HEK293T (cell line): ENCODE measurements around the gene ZNF699.

ENCODE experiments used
- CTCF ChIA-PET: fragments of 350-600 bp; formaldehyde crosslinking; extraction: SDS; loops from one replicate; lab custom pipeline; 2021; ENCODE audit warnings: antibody characterized with exemption, inconsistent platforms; lab: Yijun Ruan, JAX
- POLR2A ChIA-PET: fragments of 350-600 bp; formaldehyde crosslinking; extraction: SDS; loops from one replicate; lab custom pipeline; 2020; ENCODE audit warnings: antibody characterized with exemption, inconsistent platforms; lab: Yijun Ruan, JAX
- DNase-seq: peaks from one replicate; pipeline ENCODE4 v3.0.0; 2012; ENCODE audit warnings: mixed read lengths; ENCODE audit errors: extremely low spot score
- ARNT ChIP-seq: fragments of 450-650 bp; IDR thresholded peaks from 2 replicates; pipeline ENCODE4 v1.6.1; 2017; ENCODE audit warnings: mild to moderate bottlenecking
- BHLHE40 ChIP-seq: fragments of 450-650 bp; IDR thresholded peaks from 2 replicates; pipeline ENCODE4 v1.6.1; 2016; ENCODE audit warnings: mild to moderate bottlenecking, moderate library complexity, borderline replicate concordance
- CTBP1 ChIP-seq: fragments of 450-650 bp; IDR thresholded peaks from 2 replicates; pipeline ENCODE4 v1.6.1; 2016; ENCODE audit warnings: borderline replicate concordance
- ELF4 ChIP-seq: fragments of 450-650 bp; IDR thresholded peaks from 2 replicates; pipeline ENCODE4 v1.6.1; 2017; ENCODE audit warnings: antibody characterized with exemption
- FOXA1 ChIP-seq: fragments of 450-650 bp; IDR thresholded peaks from 2 replicates; pipeline ENCODE4 v1.6.1; 2016; ENCODE audit warnings: mild to moderate bottlenecking
- FOXK2 ChIP-seq: fragments of 450-650 bp; IDR thresholded peaks from 2 replicates; pipeline ENCODE4 v1.6.1; 2016; ENCODE audit warnings: mild to moderate bottlenecking
- FOXM1 ChIP-seq: fragments of 450-650 bp; IDR thresholded peaks from 2 replicates; pipeline ENCODE4 v1.6.1; 2017; ENCODE audit warnings: mild to moderate bottlenecking, borderline replicate concordance
- HDGF ChIP-seq: fragments of 450-650 bp; IDR thresholded peaks from 2 replicates; pipeline ENCODE4 v1.6.1; 2017; ENCODE audit warnings: antibody characterized with exemption, borderline replicate concordance
- L3MBTL2 ChIP-seq: fragments of 450-650 bp; conservative IDR thresholded peaks from 2 replicates; pipeline ENCODE4 v1.6.1; 2016; ENCODE audit warnings: mild to moderate bottlenecking
- LEF1 ChIP-seq: fragments of 450-650 bp; IDR thresholded peaks from 2 replicates; pipeline ENCODE4 v1.6.1; 2017; ENCODE audit warnings: mild to moderate bottlenecking, borderline replicate concordance
- NFRKB ChIP-seq: fragments of 450-650 bp; IDR thresholded peaks from 2 replicates; pipeline ENCODE4 v1.6.1; 2016; ENCODE audit warnings: mild to moderate bottlenecking, moderate library complexity
- SP1 ChIP-seq: fragments of 450-650 bp; IDR thresholded peaks from 2 replicates; pipeline ENCODE4 v1.6.1; 2017
- SUZ12 ChIP-seq: fragments of 450-650 bp; IDR thresholded peaks from 2 replicates; pipeline ENCODE4 v1.6.1; 2016; ENCODE audit warnings: mild to moderate bottlenecking
- TARDBP ChIP-seq: fragments of 450-650 bp; IDR thresholded peaks from 2 replicates; pipeline ENCODE4 v1.6.1; 2016
- ZNF384 ChIP-seq: fragments of 450-650 bp; IDR thresholded peaks from 2 replicates; pipeline ENCODE4 v1.6.1; 2016
- TF ChIP-seq, protein P1 (sequence below): fragments of 450-650 bp; IDR thresholded peaks from 2 replicates; pipeline ENCODE4 v1.6.1; 2016

ZNF699 gene

GRCh38 chr19:9321338-9321737, 11.7 kb upstream of the ZNF699 start:
- CTCF ChIA-PET = no interaction called here
- POLR2A ChIA-PET = no interaction called here
- TF ChIP-seq CTBP1 (no peak), ARNT (no peak), TARDBP (no peak), FOXM1 (no peak)
- TF ChIP-seq, protein P1, sequence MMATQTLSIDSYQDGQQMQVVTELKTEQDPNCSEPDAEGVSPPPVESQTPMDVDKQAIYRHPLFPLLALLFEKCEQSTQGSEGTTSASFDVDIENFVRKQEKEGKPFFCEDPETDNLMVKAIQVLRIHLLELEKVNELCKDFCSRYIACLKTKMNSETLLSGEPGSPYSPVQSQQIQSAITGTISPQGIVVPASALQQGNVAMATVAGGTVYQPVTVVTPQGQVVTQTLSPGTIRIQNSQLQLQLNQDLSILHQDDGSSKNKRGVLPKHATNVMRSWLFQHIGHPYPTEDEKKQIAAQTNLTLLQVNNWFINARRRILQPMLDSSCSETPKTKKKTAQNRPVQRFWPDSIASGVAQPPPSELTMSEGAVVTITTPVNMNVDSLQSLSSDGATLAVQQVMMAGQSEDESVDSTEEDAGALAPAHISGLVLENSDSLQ = no peak
- DNase-seq = no peak

DNA sequence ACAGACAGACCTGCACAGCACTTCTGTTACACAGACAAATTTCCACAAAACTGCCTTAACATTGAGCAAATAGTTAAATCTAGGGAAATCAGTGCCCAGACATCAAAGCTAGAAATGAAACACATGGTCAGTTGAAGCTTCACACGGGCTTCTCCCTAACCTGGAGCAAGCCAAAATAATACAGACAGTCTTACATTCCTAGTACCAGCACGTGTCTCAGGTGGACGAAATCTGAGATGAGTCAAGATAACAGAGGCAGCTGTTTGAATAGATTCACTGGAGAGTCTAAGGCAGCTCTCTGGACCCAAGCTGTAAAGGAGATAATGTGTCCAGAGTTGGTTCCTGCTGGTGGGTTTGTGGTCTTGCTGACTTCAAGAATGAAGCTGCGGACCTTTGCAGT, 4.1 kb upstream of the ZNF699 start:
- no peak for DNase-seq
- ChIA-PET POLR2A (no interaction called here), CTCF (interaction anchor here (0.8 kb wide), 1 partner anchor 10 kb away, joined by 4 read pairs; the partner anchor contains the start of gene ZNF559)
- TF ChIP-seq, protein P1 = no peak
- TF ChIP-seq LEF1 (no peak), FOXK2 (no peak), ZNF384 (no peak), ARNT (no peak), NFRKB (no peak), CTBP1 (no peak), FOXA1 (no peak), BHLHE40 (no peak), TARDBP (no peak)

GRCh38 chr19:9309974-9310446, 372 bp upstream of the ZNF699 start:
- peak; percentile 88 for DNase-seq
- ChIA-PET POLR2A (no interaction called here), CTCF (no interaction called here)
- TF ChIP-seq LEF1 = no peak
- no peak for TF ChIP-seq ZNF384
- TF ChIP-seq CTBP1 = no peak
- no peak for TF ChIP-seq FOXK2
- no peak for TF ChIP-seq SUZ12
- TF ChIP-seq TARDBP = no peak
- TF ChIP-seq FOXM1 = no peak
- TF ChIP-seq NFRKB = no peak

DNA sequence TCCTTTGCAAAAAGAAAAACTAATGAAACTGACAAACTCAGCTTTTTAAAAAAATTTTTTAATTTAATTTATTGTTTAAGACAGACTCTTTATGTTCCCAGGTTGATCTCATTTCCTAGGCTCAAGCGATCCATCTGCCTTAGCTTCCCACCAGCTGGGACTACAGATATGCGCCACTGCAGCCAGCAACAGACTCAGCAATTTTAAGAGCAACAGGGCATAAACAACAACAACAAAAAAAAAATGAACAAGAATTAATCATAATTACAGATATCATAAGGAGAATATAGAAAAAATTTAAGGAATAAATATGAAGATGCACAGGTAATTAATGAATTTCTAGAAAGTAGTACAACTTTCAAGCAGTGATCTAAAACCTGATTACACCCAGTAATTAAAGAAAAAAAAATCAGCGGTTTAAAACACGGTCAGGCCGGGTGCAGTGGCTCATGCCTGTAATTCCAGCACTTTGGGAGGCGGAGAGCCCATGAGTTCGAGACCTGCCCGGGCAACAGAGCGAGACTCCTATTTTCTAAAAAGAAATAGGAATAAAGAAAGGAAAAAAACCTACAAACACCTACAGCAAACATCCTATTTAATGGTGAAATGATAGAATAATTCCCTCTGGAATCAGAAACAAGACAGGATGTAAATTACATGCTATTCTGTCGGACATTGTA, 1.4 kb downstream of the ZNF699 start:
- ChIA-PET CTCF (no interaction called here), POLR2A (no interaction called here)
- TF ChIP-seq, protein P1 = no peak
- no peak for TF ChIP-seq SUZ12
- no peak for TF ChIP-seq LEF1
- TF ChIP-seq FOXA1 = no peak
- TF ChIP-seq BHLHE40 = no peak
- no peak for TF ChIP-seq FOXK2
- TF ChIP-seq NFRKB = no peak
- no peak for TF ChIP-seq SP1
- no peak for TF ChIP-seq TARDBP
- no peak for TF ChIP-seq ARNT

DNA sequence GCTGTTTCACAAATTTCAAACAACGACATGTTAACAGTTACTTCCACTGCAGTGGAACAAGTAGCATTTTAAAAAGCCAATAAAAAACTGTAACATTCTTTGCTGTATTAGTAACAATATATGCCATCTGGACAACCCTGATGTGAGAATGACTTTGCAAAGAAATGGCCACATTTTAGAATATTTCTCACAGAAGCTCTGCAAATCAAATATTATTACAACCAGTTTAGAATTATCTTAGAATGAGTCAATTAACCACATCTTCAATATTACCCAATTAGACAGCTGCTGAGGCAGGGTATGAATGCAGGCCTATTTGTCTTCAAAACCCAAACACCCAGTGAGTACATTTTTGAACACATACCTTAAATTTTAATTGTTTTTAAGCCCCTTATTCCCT, 3.2 kb downstream of the ZNF699 start:
- no peak for DNase-seq
- ChIA-PET CTCF (interaction anchor here (0.8 kb wide), 1 partner anchor 199 kb away, joined by 3 read pairs; the partner anchor contains the start of gene OR7G2), POLR2A (no interaction called here)
- TF ChIP-seq, protein P1 = no peak
- TF ChIP-seq FOXM1 (no peak), TARDBP (no peak), HDGF (no peak), ARNT (no peak), CTBP1 (no peak), L3MBTL2 (no peak), ELF4 (no peak), SUZ12 (no peak), FOXA1 (no peak), ZNF384 (no peak), LEF1 (no peak), BHLHE40 (no peak), SP1 (no peak), FOXK2 (no peak), NFRKB (no peak)

More for the DNA sequence above, 1.4 kb downstream of the ZNF699 start:
- DNase-seq = no peak

GRCh38 chr19:9296336-9296735, 13.3 kb downstream of the ZNF699 start:
- no peak for TF ChIP-seq LEF1
- no peak for TF ChIP-seq SP1
- no peak for TF ChIP-seq CTBP1
- TF ChIP-seq L3MBTL2 = no peak
- TF ChIP-seq BHLHE40 = no peak
- no peak for TF ChIP-seq FOXM1
- ChIA-PET POLR2A (no interaction called here), CTCF (no interaction called here)
- DNase-seq = no peak
